ENCODE measurements around the gene C1QTNF6. TPM values are rescaled to one million over a fixed set of nuclear protein-coding genes. Genes with fewer than 3 reads are reported as not detected.
"Not testable (repeated sequence)": the region's sequence is repeated elsewhere in the genome, so short reads cannot be mapped to it uniquely, and the experiment has no call there.

The C1QTNF6 gene
- total RNA-seq, 1 donor from 2014 or later = 3.3 TPM

DNA sequence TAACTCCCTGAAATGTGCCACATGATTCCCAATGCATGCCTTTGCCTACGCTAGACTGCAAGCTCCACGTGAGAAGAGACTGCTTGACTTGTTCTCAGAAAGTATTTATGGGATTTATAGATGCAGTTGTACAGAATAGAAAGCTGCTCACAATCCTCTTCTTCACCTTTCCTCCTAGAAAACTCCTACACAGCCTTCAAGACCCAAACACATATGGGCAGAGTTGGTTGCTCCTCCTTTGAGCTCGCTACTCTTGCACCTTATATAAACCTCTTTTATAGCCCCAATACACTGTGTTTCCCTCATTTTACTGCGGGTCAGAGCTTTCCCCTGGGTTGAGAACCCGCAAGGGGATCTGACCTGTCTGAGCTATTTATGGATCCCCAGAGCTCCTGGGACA lies 16.4 kb downstream of the C1QTNF6 start:
- H3K27me3 Mint-ChIP-seq (ENCODE audit: unreplicated experiment) = peaks cover 11% of the 10 kb centered on the region
- H3K36me3 Mint-ChIP-seq (ENCODE audit: unreplicated experiment) = peaks cover 14% of the 10 kb centered on the region
- TF ChIP-seq, protein P1, sequence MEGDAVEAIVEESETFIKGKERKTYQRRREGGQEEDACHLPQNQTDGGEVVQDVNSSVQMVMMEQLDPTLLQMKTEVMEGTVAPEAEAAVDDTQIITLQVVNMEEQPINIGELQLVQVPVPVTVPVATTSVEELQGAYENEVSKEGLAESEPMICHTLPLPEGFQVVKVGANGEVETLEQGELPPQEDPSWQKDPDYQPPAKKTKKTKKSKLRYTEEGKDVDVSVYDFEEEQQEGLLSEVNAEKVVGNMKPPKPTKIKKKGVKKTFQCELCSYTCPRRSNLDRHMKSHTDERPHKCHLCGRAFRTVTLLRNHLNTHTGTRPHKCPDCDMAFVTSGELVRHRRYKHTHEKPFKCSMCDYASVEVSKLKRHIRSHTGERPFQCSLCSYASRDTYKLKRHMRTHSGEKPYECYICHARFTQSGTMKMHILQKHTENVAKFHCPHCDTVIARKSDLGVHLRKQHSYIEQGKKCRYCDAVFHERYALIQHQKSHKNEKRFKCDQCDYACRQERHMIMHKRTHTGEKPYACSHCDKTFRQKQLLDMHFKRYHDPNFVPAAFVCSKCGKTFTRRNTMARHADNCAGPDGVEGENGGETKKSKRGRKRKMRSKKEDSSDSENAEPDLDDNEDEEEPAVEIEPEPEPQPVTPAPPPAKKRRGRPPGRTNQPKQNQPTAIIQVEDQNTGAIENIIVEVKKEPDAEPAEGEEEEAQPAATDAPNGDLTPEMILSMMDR (IDR thresholded peaks at IDR 0.05; ENCODE audit: partially characterized antibody, unreplicated experiment) = no peak
- H3K4me3 Mint-ChIP-seq (ENCODE audit: unreplicated experiment) = no peak overlapping the region
- no peak for DNase-seq
- H3K27ac Mint-ChIP-seq (ENCODE audit: unreplicated experiment) = no peak overlapping the region
- no peaks in the 10 kb centered on the region for H3K4me1 Mint-ChIP-seq (ENCODE audit: low read depth, unreplicated experiment)
- peaks cover 5% of the 10 kb centered on the region for H3K9me3 Mint-ChIP-seq (ENCODE audit: unreplicated experiment)

DNA sequence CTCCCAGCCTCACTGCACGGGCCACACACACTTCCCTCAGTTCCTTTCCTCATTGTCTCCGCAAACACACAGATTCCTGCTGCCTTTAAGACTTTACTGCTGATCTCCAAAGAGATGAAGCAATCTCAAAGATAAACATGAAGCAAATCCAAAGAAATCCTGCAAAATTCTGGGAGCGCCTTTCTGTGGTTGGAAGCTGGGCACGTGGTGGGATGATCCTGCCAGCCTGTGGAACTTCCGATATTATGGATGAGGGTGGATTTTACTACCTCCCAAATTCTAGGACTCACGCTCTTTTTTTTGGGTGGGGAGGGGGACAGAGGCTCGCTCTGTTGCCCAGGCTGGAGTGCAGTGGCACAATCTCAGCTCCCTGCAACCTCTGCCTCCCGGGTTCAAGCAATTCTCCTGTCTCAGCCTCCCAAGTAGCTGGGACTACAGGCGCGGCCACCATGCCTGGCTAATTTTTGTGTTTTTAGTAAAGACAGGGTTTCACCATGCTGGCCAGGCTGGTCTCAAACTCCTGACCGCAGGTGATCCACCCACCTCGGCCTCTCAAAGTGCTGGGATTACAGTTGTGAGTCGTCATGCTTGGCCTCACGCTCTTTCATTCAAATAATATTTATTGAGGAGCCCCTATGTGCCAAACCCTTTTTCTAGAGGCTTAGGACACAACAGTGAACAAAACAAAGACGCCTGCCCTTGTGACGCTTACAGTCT lies 17.2 kb downstream of the C1QTNF6 start:
- Mint-ChIP-seq H3K27me3 (ENCODE audit: unreplicated experiment) (peaks cover 12% of the 10 kb centered on the region), H3K36me3 (ENCODE audit: unreplicated experiment) (peaks cover 14% of the 10 kb centered on the region)
- not testable (repeated sequence) for DNase-seq; H3K9me3 Mint-ChIP-seq (ENCODE audit: unreplicated experiment); H3K4me1 Mint-ChIP-seq (ENCODE audit: low read depth, unreplicated experiment); H3K27ac Mint-ChIP-seq (ENCODE audit: unreplicated experiment); H3K4me3 Mint-ChIP-seq (ENCODE audit: unreplicated experiment)

DNA sequence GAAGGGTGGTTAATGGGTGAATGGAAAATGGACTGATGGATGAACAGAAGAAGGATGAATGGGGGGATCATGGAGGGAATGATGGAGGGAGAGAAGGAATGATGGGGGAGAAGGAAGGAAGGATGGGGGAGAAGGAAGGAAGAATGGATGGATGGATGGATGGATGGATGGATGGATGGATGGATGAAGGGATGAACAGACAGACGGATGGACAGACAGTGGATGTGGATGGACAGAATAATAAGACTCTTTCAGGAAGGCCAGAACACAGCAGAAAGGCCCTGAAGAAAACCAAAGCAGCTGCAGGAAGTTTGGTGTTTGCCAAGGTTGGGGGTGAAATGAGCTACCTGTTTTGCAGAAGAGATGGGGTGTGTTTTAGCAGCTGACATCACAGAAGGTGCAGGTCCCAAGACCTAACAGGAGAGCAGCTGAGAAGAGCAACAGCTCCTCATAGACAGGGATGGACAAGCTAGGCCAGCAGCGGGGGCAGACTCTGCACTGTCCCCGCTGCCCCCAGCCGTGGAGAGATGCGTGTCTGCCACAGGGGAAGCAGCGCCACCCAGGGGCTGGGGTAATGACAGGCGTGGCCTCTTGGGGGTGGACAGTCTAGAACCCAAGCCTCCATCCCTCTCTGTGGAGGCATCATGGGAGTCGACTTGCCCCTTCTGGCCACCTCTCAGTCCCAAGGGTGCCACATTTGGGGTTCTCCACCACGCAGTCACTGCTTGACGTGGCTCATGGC lies 17.9 kb downstream of the C1QTNF6 start:
- DNase-seq = peak; percentile 1
- Mint-ChIP-seq H3K4me1 (ENCODE audit: low read depth, unreplicated experiment) (peaks cover 5% of the 10 kb centered on the region), H3K4me3 (ENCODE audit: unreplicated experiment) (no peak overlapping the region), H3K27ac (ENCODE audit: unreplicated experiment) (no peak overlapping the region), H3K9me3 (ENCODE audit: unreplicated experiment) (peaks cover 5% of the 10 kb centered on the region), H3K27me3 (ENCODE audit: unreplicated experiment) (peaks cover 15% of the 10 kb centered on the region), H3K36me3 (ENCODE audit: unreplicated experiment) (peaks cover 14% of the 10 kb centered on the region)
- TF ChIP-seq, protein P1 (IDR thresholded peaks at IDR 0.05; ENCODE audit: partially characterized antibody, unreplicated experiment) = no peak

DNA sequence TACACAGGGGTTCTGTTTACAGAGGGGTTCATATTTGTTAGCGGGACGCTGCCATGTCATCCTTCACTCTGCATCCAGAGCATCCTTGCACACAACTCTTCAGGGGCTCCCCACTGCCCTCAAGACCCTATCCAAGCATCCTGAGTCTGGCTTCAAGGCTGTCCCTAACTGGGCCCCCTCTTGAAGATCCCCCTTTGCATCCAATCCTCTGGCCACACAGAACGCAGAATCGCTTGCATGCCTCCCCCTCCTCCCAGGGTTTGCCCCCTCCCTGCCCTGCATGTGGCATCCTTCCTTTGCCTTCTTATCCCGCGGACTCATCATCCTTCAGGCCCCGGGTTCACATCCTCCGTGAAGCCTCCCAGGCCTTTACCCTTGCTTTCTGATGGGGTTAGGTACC lies 18.6 kb downstream of the C1QTNF6 start:
- peaks cover 15% of the 10 kb centered on the region for H3K27me3 Mint-ChIP-seq (ENCODE audit: unreplicated experiment)
- no peak overlapping the region for H3K27ac Mint-ChIP-seq (ENCODE audit: unreplicated experiment)
- H3K4me3 Mint-ChIP-seq (ENCODE audit: unreplicated experiment) = no peak overlapping the region
- peaks cover 5% of the 10 kb centered on the region for H3K9me3 Mint-ChIP-seq (ENCODE audit: unreplicated experiment)
- TF ChIP-seq, protein P1 (IDR thresholded peaks at IDR 0.05; ENCODE audit: partially characterized antibody, unreplicated experiment) = no peak
- H3K36me3 Mint-ChIP-seq (ENCODE audit: unreplicated experiment) = peaks cover 14% of the 10 kb centered on the region
- peak; percentile 6 for DNase-seq
- H3K4me1 Mint-ChIP-seq (ENCODE audit: low read depth, unreplicated experiment) = peaks cover 6% of the 10 kb centered on the region

DNA sequence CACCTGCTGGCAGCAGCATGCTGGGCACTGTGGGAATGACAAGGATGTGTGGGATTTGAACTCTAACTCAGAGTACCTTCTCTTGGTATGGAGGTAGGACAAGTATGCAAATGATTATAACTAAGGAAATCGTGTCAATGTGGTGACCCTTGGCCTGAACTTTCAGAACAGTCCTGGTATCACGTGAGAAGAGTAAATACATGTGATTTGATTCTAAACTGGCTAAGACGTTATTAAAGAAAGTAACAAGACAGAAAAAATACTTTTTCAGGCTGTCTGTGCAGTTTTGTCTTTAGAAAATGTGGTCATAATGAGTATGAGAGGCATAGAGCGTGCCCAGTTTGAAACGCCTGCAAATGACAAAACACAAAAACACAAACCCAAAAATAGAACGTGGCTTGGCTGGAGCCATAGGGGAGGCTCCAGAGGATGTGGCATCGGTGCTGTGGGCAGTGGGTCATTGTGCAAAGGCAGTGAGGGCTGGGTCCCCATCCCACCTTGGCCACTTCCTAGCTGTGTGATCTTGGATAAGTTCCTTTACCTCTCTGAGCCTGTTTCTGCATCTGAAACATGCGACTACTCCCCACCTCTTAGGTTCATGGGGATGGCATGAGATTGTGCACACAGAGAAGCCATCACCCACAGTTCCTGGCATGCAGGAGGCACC lies 19.9 kb downstream of the C1QTNF6 start:
- H3K9me3 Mint-ChIP-seq (ENCODE audit: unreplicated experiment) = peaks cover 5% of the 10 kb centered on the region
- TF ChIP-seq, protein P1 (IDR thresholded peaks at IDR 0.05; ENCODE audit: partially characterized antibody, unreplicated experiment) = no peak
- peaks cover 14% of the 10 kb centered on the region for H3K36me3 Mint-ChIP-seq (ENCODE audit: unreplicated experiment)
- H3K4me3 Mint-ChIP-seq (ENCODE audit: unreplicated experiment) = no peak overlapping the region
- H3K27me3 Mint-ChIP-seq (ENCODE audit: unreplicated experiment) = peaks cover 14% of the 10 kb centered on the region
- H3K4me1 Mint-ChIP-seq (ENCODE audit: low read depth, unreplicated experiment) = peaks cover 6% of the 10 kb centered on the region
- DNase-seq = no peak
- H3K27ac Mint-ChIP-seq (ENCODE audit: unreplicated experiment) = no peak overlapping the region

All from glutamatergic neuron (in vitro differentiated cells).